GM18951 (cell line): ENCODE measurements around the gene SEL1L.

Source experiments
- POLR2A ChIP-seq: IDR thresholded peaks from 4 replicates; pipeline ENCODE4 v1.6.1; 2011; ENCODE audit warnings: mild to moderate bottlenecking; ENCODE audit not compliant: insufficient read length, insufficient read depth; ENCODE audit errors: extremely low read depth
- in situ Hi-C: fragments of 300-500 bp; cut with MboI; formaldehyde crosslinking; loops from one replicate; pipeline ENCODE4 v1.12.0; 2022; ENCODE audit warnings: low sequenced_read_pairs, mixed read lengths, inconsistent platforms; ENCODE audit not compliant: unreplicated experiment

Gene SEL1L

GRCh38 chr14:81533536-81534343, at the start of gene SEL1L:
Gene SEL1L (minus strand): TSS chr14:81533853. CDS start chr14:81533744, 109 bp downstream.
- peak; percentile 91 for TF ChIP-seq POLR2A
- in situ Hi-C loops = no loop called here

GRCh38 chr14:81582420-81582819, 48.8 kb upstream of the SEL1L start:
- no peak for TF ChIP-seq POLR2A
- in situ Hi-C loops = no loop called here

DNA sequence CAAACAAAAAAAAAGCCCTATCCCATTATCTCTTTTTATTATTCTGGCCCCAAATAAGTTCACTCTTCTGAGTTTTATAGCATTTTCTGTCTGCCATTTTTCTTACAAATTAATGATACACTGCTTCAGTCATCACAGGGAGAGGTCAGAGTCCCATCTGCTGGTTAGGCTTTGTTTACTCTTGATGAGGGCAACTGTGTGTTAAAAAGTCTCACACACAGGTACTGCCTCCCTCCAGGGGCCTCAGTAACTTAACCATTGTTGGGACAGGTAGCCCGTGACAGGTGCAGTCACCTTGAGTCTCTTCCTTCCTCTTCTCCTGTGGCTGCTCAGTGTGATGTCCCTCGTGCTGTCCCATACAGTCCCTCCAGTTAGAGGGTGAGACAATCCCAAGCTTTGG, 45.5 kb upstream of the SEL1L start:
- in situ Hi-C loops = no loop called here
- TF ChIP-seq POLR2A = no peak

GRCh38 chr14:81571437-81571836, 37.8 kb upstream of the SEL1L start:
- TF ChIP-seq POLR2A = no peak
- in situ Hi-C loops = no loop called here

DNA sequence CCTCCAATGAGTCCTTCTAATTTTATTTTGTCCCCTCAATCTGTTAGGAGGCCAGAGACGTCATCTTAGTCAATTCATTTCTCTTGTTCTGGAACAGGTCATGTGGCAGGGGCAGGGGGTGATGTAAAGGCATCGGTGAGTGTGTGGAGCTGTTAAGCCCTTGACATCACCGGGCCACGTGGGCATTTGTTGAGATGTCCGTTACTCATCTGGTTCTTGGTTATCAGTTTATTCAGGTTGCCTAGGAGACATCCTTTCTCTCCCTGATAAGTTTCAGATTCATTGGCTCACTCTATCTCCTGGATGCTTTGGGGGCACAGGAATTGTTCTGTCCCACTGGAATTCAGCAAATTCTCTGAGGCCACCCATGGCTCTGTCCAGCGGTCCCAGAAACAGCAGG, 33.6 kb upstream of the SEL1L start:
- no peak for TF ChIP-seq POLR2A
- in situ Hi-C loops = no loop called here

- TF ChIP-seq POLR2A = no peak
- in situ Hi-C loops = no loop called here
Measured at GRCh38 chr14:81565441-81566290, 32.0 kb upstream of the SEL1L start.

DNA sequence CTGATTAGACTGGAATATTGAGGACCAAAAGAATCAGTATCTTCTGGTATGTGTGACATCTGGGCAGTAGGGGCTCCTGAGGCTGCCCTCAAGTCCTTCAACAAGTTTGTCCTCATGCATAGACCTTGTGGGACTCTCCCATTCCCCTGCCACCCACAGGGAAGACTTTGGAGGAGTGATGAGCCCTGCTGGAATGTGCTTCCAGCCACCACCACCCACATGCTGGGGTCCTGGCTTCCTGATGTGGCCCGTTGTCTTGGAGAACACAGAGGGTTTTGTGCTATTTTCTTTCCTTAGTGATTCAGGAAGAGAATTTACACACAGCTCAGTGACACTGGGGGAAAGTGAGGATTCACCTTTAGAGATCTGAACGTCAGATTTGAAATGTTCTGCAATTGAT, 29.2 kb upstream of the SEL1L start:
- TF ChIP-seq POLR2A = no peak
- in situ Hi-C loops = no loop called here

DNA sequence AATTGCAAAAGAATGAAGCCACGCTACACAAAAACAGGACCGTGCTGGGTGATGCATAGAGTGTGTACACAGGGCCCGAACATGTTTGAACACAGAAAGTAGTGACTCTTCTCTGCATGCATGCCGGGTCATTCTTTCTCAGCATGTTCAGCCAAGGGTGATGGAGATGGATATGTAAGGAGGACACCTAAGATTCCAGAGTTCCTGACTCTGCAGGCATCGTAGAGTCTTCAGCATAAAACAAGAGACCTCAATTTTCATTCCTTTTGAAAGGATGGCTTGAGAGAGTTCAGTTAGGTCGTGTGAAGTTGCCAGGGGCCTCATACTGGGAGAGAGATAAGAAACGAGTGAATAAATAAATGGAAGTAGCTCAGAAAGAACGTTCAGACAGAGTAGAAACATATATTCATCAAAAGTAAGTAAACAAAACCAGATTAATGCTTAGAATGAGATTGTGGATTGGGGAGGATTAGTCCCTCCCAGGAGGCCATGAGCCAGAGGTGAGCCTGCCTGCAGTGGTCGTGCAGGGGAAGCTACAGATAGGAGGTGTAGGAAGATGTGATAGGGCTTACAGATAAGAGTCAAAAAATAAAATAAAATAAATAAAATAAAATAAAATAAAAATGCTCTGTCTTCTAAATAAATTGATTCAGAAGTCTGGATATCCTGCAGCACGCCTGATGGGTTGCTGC, 27.6 kb upstream of the SEL1L start:
- in situ Hi-C loops = no loop called here
- TF ChIP-seq POLR2A = no peak

- TF ChIP-seq POLR2A = no peak
- in situ Hi-C loops = no loop called here
Measured at GRCh38 chr14:81559385-81559784, 25.7 kb upstream of the SEL1L start.

GRCh38 chr14:81557146-81557545, 23.5 kb upstream of the SEL1L start:
- in situ Hi-C loops = no loop called here

GRCh38 chr14:81555684-81556083, 22.0 kb upstream of the SEL1L start:
- TF ChIP-seq POLR2A = no peak
- in situ Hi-C loops = no loop called here

More at GRCh38 chr14:81557146-81557545, 23.5 kb upstream of the SEL1L start:
- no peak for TF ChIP-seq POLR2A

DNA sequence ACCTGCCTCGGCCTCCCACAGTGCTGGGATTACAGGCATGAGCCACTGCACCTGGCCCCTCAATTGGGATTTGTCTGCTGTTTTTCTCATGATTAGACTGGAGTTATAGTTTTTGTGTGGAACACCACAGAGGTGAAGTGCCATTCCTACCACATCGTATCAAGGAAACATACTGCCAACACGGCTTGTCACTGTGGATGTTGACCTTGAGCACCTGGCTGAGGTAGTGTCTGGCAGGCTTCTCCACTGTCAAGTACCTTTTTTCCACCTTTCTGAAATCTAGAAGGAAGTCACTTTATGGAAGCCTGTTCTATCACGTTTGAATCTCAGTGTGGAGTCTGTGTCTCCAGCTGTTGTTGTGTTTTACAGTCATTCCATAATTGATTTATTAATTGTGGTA, 21.4 kb upstream of the SEL1L start:
- in situ Hi-C loops = no loop called here
- TF ChIP-seq POLR2A = no peak

DNA sequence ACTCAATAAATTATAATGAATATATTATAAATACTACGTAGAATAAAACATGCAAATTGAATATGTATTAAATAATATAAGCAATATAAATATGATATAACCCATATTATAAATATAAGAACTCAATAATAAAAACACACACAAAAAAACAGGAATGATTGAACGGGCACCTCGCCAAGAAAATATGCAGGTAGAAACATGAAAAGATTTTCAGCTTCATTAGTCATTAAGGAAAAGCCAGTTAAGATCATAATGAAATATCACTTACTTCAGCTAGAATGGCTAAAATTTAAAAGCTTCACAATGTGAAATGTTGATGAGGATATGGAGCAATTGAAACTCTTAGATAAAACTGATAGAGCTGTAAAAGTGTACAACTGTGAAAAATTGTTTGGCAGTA, 17.8 kb upstream of the SEL1L start:
- no peak for TF ChIP-seq POLR2A
- in situ Hi-C loops = no loop called here
